WTC11 (cell line): ENCODE data around the gene ITGAE. TPM values are rescaled to one million over a fixed set of nuclear protein-coding genes. Genes with fewer than 3 reads are reported as not detected.

Source experiments
- ATAC-seq: fragments of 200-7000 bp; cut with Tn5 transposase; 2 replicates; pipeline ENCODE4 v1.10.0; 2021; ENCODE audit warnings: mild to moderate bottlenecking, moderate library complexity
- CTCF ChIA-PET: fragments of 300-600 bp; sonication (Branson Sonifier 250); formaldehyde crosslinking; loops from one replicate; lab custom pipeline; 2021; ENCODE audit warnings: antibody characterized with exemption; lab: Charles Lee
- POLR2A ChIA-PET: fragments of 350-600 bp; sonication (Branson Sonifier 250); formaldehyde crosslinking; loops from one replicate; lab custom pipeline; 2021; ENCODE audit warnings: antibody characterized with exemption; lab: Charles Lee
- DNase-seq: peaks from one replicate; pipeline ENCODE4 v3.0.0; 2021; ENCODE audit warnings: low spot score
- H3K27ac Mint-ChIP-seq: 2 replicates; pipeline ENCODE4 v1.8.0; 2021; ENCODE audit warnings: mixed read lengths
- H3K27me3 Mint-ChIP-seq: 2 replicates; pipeline ENCODE4 v1.8.0; 2021; ENCODE audit warnings: low read depth, mild to moderate bottlenecking, moderate library complexity, mixed read lengths
- H3K36me3 Mint-ChIP-seq: 2 replicates; pipeline ENCODE4 v1.8.0; 2021; ENCODE audit warnings: mixed read lengths
- H3K4me1 Mint-ChIP-seq: 2 replicates; pipeline ENCODE4 v1.8.0; 2022; ENCODE audit warnings: mixed read lengths
- H3K4me3 Mint-ChIP-seq: 2 replicates; pipeline ENCODE4 v1.8.0; 2021; ENCODE audit warnings: mild to moderate bottlenecking, moderate library complexity, mixed read lengths
- H3K9me3 Mint-ChIP-seq: 2 replicates; pipeline ENCODE4 v1.8.0; 2021; ENCODE audit warnings: mixed read lengths
- ATF1 ChIP-seq: sonication (generic); formaldehyde crosslinking; IDR thresholded peaks from 2 replicates; pipeline ENCODE4 v1.8.1; 2023; ENCODE audit warnings: mild to moderate bottlenecking, moderate library complexity, missing genetic modification reagents
- CBFB ChIP-seq: sonication (generic); formaldehyde crosslinking; IDR thresholded peaks from 2 replicates; pipeline ENCODE4 v1.8.1; 2022; ENCODE audit warnings: mild to moderate bottlenecking, low read depth, missing genetic modification reagents
- CDX4 ChIP-seq: fragments of 250-450 bp; sonication (Bioruptor Pico); IDR thresholded peaks from 2 replicates; pipeline ENCODE4 v1.9.0; 2021; ENCODE audit warnings: moderate library complexity, mild to moderate bottlenecking, inconsistent platforms, borderline replicate concordance
- CREB1 ChIP-seq: sonication (generic); formaldehyde crosslinking; IDR thresholded peaks from 2 replicates; pipeline ENCODE4 v1.8.0; 2023; ENCODE audit warnings: mild to moderate bottlenecking, missing genetic modification reagents
- FOXJ3 ChIP-seq: sonication (generic); formaldehyde crosslinking; IDR thresholded peaks from 2 replicates; pipeline ENCODE4 v1.9.0; 2021; ENCODE audit warnings: missing genetic modification reagents, mild to moderate bottlenecking, borderline replicate concordance
- FOXP1 ChIP-seq: sonication (generic); formaldehyde crosslinking; IDR thresholded peaks from 2 replicates; pipeline ENCODE4 v1.8.0; 2022; ENCODE audit warnings: missing genetic modification reagents, mild to moderate bottlenecking, moderate library complexity, borderline replicate concordance
- GRHL2 ChIP-seq: fragments of 250-450 bp; sonication (Bioruptor Pico); IDR thresholded peaks from 2 replicates; pipeline ENCODE4 v1.8.0; 2022; ENCODE audit warnings: mild to moderate bottlenecking, moderate library complexity; ENCODE audit not compliant: insufficient replicate concordance, severe bottlenecking
- JUN ChIP-seq: sonication (generic); formaldehyde crosslinking; IDR thresholded peaks from 2 replicates; pipeline ENCODE4 v1.8.0; 2023; ENCODE audit warnings: mild to moderate bottlenecking, missing genetic modification reagents
- MYBL2 ChIP-seq: sonication (generic); formaldehyde crosslinking; IDR thresholded peaks from 2 replicates; pipeline ENCODE4 v1.8.1; 2023; ENCODE audit warnings: mild to moderate bottlenecking, moderate library complexity, missing genetic modification reagents
- NR1H2 ChIP-seq: sonication (generic); formaldehyde crosslinking; IDR thresholded peaks from 2 replicates; pipeline ENCODE4 v1.9.0; 2021; ENCODE audit warnings: mild to moderate bottlenecking, moderate library complexity, missing genetic modification reagents
- SMAD3 ChIP-seq: sonication (generic); formaldehyde crosslinking; IDR thresholded peaks from 2 replicates; pipeline ENCODE4 v1.8.0; 2022; ENCODE audit warnings: missing genetic modification reagents, mild to moderate bottlenecking, borderline replicate concordance
- SMAD4 ChIP-seq: sonication (generic); formaldehyde crosslinking; IDR thresholded peaks from 2 replicates; pipeline ENCODE4 v1.8.0; 2022; ENCODE audit warnings: mild to moderate bottlenecking, missing genetic modification reagents
- SP1 ChIP-seq: sonication (generic); formaldehyde crosslinking; conservative IDR thresholded peaks from 2 replicates; pipeline ENCODE4 v1.8.1; 2022; ENCODE audit warnings: missing genetic modification reagents
- ZBTB21 ChIP-seq: sonication (generic); formaldehyde crosslinking; IDR thresholded peaks from 2 replicates; pipeline ENCODE4 v1.8.1; 2023; ENCODE audit warnings: mild to moderate bottlenecking, missing genetic modification reagents, borderline replicate concordance
- ZNF138 ChIP-seq: sonication (generic); formaldehyde crosslinking; conservative IDR thresholded peaks from 2 replicates; pipeline ENCODE4 v1.8.1; 2022; ENCODE audit warnings: mild to moderate bottlenecking, moderate library complexity, missing genetic modification reagents
- ZNF263 ChIP-seq: sonication (generic); formaldehyde crosslinking; IDR thresholded peaks from 2 replicates; pipeline ENCODE4 v1.8.1; 2022; ENCODE audit warnings: low read depth, mild to moderate bottlenecking, moderate library complexity, missing genetic modification reagents
- ZNF396 ChIP-seq: fragments of 250-450 bp; sonication (Bioruptor Pico); IDR thresholded peaks from 2 replicates; pipeline ENCODE4 v1.8.0; 2021; ENCODE audit warnings: mild to moderate bottlenecking, moderate library complexity, borderline replicate concordance
- ZNF423 ChIP-seq: fragments of 250-450 bp; sonication (Bioruptor Pico); IDR thresholded peaks from 2 replicates; pipeline ENCODE4 v2.1.2; 2022; ENCODE audit warnings: mild to moderate bottlenecking, moderate library complexity
- ZNF532 ChIP-seq: fragments of 250-450 bp; sonication (Bioruptor Pico); IDR thresholded peaks from 2 replicates; pipeline ENCODE4 v1.9.0; 2021; ENCODE audit warnings: mild to moderate bottlenecking, borderline replicate concordance
- ZSCAN18 ChIP-seq: fragments of 250-450 bp; sonication (Bioruptor Pico); IDR thresholded peaks from 2 replicates; pipeline ENCODE4 v2.1.2; 2022; ENCODE audit warnings: mild to moderate bottlenecking, moderate library complexity
- total RNA-seq: library from RNA; stranded (reverse); gene quantifications from 3 replicates; pipeline ENCODE4 v1.2.3, GENCODE V29; 2021
- TF ChIP-seq, protein P1 (sequence below): sonication (generic); formaldehyde crosslinking; conservative IDR thresholded peaks from 2 replicates; pipeline ENCODE4 v1.8.1; 2023; ENCODE audit warnings: mild to moderate bottlenecking, low read depth, missing genetic modification reagents, moderate library complexity
- TF ChIP-seq, protein P2 (sequence below): sonication (generic); formaldehyde crosslinking; IDR thresholded peaks from 2 replicates; pipeline ENCODE4 v1.8.1; 2023; ENCODE audit warnings: mild to moderate bottlenecking, missing genetic modification reagents
- TF ChIP-seq, protein P3 (sequence below): sonication (generic); formaldehyde crosslinking; conservative IDR thresholded peaks from 2 replicates; pipeline ENCODE4 v1.8.1; 2022; ENCODE audit warnings: mild to moderate bottlenecking, missing genetic modification reagents
- TF ChIP-seq, protein P4 (sequence below): sonication (generic); formaldehyde crosslinking; IDR thresholded peaks from 2 replicates; pipeline ENCODE4 v1.8.0; 2023; ENCODE audit warnings: missing genetic modification reagents

ITGAE gene
- total RNA-seq, 1 experiment from 2014 or later = 19.5 TPM

DNA sequence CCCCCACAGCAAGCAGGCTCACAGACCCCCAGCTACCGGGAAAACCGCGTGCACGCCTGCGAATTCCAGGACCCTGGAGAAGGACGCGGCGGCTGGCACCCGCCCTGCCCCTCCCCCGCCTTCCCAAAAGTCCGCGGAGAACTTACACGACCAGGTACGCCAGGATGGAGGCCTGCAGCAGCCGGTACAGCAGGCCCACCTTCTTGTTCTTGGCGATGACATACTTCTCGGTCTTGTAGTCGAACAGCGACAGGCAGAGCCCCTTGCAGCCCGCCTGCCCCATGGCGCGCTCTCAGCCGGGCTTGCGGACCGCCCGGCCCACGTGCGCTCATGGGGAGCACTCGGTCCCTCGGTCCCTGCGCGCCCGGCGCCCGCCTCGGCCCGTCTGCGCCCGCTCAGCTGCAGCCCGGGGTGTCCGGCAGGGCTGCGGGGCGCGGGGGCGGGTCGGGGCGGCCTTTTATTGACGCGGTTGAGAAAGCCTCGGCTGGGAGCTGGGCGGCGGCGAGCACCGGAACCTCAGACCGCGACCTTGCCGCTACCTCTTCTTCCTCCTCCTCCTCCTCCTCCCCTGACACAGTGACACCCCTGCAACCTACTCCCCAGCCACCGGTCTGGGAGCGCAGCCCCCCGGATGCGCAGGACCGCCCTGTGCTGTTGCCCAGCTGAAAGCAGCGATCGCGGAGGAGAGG, 105.1 kb downstream of the ITGAE start, which contains the start of gene P2RX5:
P2RX5 (minus strand) TSS at position 433 of the 689 bp plus-strand sequence; CDS start at position 283, 150 bp downstream.
- Mint-ChIP-seq H3K4me3 (peak within 1 kb of the TSS; percentile 75), H3K9me3 (peaks cover 8% of the 10 kb centered on the region; the same call in 1 of the 2 replicates), H3K36me3 (no peaks in the 10 kb centered on the region), H3K4me1 (peaks cover 10% of the 10 kb centered on the region), H3K27ac (no peak within 1 kb of the TSS), H3K27me3 (peaks cover 35% of the 10 kb centered on the region)
- POLR2A ChIA-PET = interaction anchor here (0.6 to 1.6 kb wide), 6 partner anchors 15 to 378 kb away, joined by 3 to 6 read pairs (median 3); partner anchors contain the start of gene HASPIN
- DNase-seq (peak; percentile 58), ATAC-seq (peak; percentile 24)
- CTCF ChIA-PET = interaction anchor here (0.6 to 5.0 kb wide), 10 partner anchors 13 to 567 kb away, joined by 3 to 85 read pairs (median 6); partner anchors contain the start of genes HASPIN and SHPK
- TF ChIP-seq CDX4 (CRISPR knock-in tag) (no peak), ZNF423 (CRISPR knock-in tag) (no peak), SMAD3 (CRISPR knock-in tag) (no peak), ZNF396 (CRISPR knock-in tag) (no peak), NR1H2 (CRISPR knock-in tag) (no peak), MYBL2 (no peak), FOXP1 (CRISPR knock-in tag) (no peak), FOXJ3 (CRISPR knock-in tag) (no peak), ZSCAN18 (CRISPR knock-in tag) (no peak), ZNF138 (no peak), SP1 (CRISPR knock-in tag) (no peak; the same call in 1 of the 2 replicates), ATF1 (CRISPR knock-in tag) (no peak), GRHL2 (CRISPR knock-in tag) (no peak), SMAD4 (no peak), CREB1 (CRISPR knock-in tag) (no peak), ZNF532 (CRISPR knock-in tag) (no peak), ZNF263 (CRISPR knock-in tag) (peak; percentile 92), JUN (CRISPR knock-in tag) (0 out of 2 replicates have a peak, but pooled peaks have one; percentile 53), ZBTB21 (no peak), CBFB (CRISPR knock-in tag) (no peak)
- TF ChIP-seq, protein P1, sequence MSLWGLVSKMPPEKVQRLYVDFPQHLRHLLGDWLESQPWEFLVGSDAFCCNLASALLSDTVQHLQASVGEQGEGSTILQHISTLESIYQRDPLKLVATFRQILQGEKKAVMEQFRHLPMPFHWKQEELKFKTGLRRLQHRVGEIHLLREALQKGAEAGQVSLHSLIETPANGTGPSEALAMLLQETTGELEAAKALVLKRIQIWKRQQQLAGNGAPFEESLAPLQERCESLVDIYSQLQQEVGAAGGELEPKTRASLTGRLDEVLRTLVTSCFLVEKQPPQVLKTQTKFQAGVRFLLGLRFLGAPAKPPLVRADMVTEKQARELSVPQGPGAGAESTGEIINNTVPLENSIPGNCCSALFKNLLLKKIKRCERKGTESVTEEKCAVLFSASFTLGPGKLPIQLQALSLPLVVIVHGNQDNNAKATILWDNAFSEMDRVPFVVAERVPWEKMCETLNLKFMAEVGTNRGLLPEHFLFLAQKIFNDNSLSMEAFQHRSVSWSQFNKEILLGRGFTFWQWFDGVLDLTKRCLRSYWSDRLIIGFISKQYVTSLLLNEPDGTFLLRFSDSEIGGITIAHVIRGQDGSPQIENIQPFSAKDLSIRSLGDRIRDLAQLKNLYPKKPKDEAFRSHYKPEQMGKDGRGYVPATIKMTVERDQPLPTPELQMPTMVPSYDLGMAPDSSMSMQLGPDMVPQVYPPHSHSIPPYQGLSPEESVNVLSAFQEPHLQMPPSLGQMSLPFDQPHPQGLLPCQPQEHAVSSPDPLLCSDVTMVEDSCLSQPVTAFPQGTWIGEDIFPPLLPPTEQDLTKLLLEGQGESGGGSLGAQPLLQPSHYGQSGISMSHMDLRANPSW (CRISPR knock-in tag) = no peak
- TF ChIP-seq, protein P2, sequence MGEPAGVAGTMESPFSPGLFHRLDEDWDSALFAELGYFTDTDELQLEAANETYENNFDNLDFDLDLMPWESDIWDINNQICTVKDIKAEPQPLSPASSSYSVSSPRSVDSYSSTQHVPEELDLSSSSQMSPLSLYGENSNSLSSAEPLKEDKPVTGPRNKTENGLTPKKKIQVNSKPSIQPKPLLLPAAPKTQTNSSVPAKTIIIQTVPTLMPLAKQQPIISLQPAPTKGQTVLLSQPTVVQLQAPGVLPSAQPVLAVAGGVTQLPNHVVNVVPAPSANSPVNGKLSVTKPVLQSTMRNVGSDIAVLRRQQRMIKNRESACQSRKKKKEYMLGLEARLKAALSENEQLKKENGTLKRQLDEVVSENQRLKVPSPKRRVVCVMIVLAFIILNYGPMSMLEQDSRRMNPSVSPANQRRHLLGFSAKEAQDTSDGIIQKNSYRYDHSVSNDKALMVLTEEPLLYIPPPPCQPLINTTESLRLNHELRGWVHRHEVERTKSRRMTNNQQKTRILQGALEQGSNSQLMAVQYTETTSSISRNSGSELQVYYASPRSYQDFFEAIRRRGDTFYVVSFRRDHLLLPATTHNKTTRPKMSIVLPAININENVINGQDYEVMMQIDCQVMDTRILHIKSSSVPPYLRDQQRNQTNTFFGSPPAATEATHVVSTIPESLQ (CRISPR knock-in tag) = no peak
- TF ChIP-seq, protein P3, sequence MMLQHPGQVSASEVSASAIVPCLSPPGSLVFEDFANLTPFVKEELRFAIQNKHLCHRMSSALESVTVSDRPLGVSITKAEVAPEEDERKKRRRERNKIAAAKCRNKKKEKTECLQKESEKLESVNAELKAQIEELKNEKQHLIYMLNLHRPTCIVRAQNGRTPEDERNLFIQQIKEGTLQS (CRISPR knock-in tag) = no peak
- TF ChIP-seq, protein P4, sequence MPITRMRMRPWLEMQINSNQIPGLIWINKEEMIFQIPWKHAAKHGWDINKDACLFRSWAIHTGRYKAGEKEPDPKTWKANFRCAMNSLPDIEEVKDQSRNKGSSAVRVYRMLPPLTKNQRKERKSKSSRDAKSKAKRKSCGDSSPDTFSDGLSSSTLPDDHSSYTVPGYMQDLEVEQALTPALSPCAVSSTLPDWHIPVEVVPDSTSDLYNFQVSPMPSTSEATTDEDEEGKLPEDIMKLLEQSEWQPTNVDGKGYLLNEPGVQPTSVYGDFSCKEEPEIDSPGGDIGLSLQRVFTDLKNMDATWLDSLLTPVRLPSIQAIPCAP (CRISPR knock-in tag) = no peak
